ENCODE measurements around the gene CHML.
A peak's percentile ranks its signal among the peaks of the same experiment; 100 is the strongest.

CHML gene

DNA sequence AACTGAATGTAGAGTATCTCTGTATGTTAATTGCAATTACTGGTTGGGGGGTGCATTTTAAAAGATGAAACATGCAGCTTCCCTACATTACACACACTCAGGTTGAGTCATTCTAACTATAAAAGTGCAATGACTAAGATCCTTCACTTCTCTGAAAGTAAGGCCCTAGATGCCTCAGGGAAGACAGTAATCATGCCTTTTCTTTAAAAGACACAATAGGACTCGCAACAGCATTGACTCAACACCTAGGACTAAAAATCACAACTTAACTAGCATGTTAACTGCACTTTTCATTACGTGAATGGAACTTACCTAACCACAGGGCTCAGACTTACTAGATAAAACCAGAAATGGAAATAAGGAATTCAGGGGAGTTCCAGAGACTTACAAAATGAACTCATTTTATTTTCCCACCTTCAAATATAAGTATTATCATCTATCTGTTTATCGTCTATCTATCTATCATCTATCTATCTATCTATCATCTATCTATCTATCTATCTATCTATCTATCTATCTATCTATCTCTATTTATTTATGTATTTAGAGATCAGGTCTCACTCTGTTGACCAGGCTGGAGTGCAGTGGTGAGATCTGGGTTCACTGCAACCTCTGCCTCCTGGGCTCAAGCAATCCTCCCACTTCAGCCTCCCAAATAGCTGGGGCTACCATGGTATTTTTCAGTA is 47.8 kb downstream of the CHML start:
- DNase-seq, result peak in 1 of 51 donors; percentile 30

DNA sequence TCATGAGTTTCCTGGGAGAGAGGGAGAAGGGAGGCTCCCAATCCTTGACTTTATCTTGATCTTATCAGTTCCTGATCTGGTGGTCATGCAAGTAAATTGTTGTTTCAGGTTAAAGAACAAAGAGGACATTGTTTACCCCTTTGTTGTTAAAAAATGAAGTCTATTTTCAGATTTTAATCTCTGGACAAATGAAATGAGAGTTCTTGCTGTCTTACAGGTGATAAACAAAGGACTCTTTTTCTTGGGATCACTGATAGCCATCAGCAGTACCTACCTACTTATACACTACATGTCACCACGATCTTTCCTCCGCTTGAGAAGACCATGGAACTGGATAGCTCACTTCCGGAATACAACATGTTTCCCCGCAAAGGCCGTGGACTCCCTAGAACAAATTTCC is 48.4 kb downstream of the CHML start:
- DNase-seq, result no peak

DNA sequence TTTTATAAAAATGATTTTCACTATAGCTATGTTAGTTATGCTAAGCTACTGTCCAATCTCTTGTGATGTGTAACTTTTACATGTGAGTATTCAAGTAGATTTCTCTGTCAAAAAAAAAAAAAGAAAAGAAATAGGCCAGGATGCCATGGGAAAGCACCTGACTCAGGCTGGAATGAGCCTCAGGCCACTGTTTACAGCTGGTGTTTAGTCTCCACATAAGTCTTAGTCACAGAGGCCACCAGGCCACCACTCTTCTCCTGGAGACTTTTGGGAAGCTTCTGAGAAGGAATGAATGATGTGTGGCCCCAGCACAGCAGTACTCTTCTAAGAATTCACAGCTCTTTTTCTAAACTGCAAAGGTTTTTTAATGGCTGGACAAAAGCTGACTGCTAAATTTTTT is 48.9 kb downstream of the CHML start:
- DNase-seq, result no peak

DNA sequence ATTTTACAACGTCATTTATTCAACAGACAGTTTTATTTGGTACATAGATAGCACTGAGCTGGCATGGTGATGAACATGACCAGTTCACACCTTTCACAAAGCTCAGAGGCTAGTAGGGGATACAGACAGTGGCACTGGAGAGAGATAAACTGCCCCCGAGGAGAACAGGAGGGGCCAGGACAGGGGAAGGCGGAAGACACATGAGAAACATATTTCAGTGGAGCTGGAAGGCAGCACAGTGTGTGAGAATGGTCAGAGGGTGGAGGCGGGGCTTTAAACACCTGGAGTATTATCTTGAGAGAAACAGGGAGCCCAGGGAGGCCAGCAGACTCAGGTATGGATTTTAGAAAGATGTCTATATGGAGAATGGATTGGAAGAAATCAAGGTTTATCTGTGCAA is 49.5 kb downstream of the CHML start:
- DNase-seq, result no peak
